Spinal cord (tissue), 10 donors: ENCODE data around the gene STX7. TPM values are rescaled to one million over a fixed set of nuclear protein-coding genes. Genes with fewer than 3 reads are reported as not detected.

Source experiments
- DNase-seq, 6 donors: peaks; one replicate each; pipeline versions ENCODE4 v3.0.0 to v3.0.0-alpha.2; 2013 to 2015; ENCODE audit warnings: low spot score in 6 of 6, low read depth in 4 of 6
- H3K27ac ChIP-seq: one replicate; pipeline ENCODE4 v1.5.1; 2013; ENCODE audit warnings: low read depth, low read length, control low read depth
- H3K27me3 ChIP-seq: one replicate; pipeline ENCODE4 v1.6.1; 2013; ENCODE audit warnings: low read length; ENCODE audit not compliant: control insufficient read depth, insufficient read depth
- H3K36me3 ChIP-seq: one replicate; pipeline ENCODE4 v1.6.1; 2013; ENCODE audit warnings: low read length; ENCODE audit not compliant: control insufficient read depth, insufficient read depth
- H3K4me1 ChIP-seq: one replicate; pipeline ENCODE4 v1.6.1; 2013; ENCODE audit warnings: low read length; ENCODE audit not compliant: control insufficient read depth, insufficient read depth
- H3K4me3 ChIP-seq: one replicate; pipeline ENCODE4 v1.5.1; 2013; ENCODE audit warnings: low read depth, low read length, control low read depth
- H3K9me3 ChIP-seq: one replicate; pipeline ENCODE4 v1.6.1; 2013; ENCODE audit warnings: low read length; ENCODE audit not compliant: control insufficient read depth, insufficient read depth
- WGBS: methylation state at CpG from one replicate; pipeline ENCODE4 v1.1.5; 2013; ENCODE audit warnings: missing lambda C conversion rate; ENCODE audit not compliant: insufficient coverage; 5-methylcytosine and 5-hydroxymethylcytosine counted together
- polyA plus RNA-seq, 2 donors: library from polyadenylated mRNA; unstranded; fragments of 120-200 nt; gene quantifications; one replicate each; pipeline ENCODE4 v1.2.1, GENCODE V29; 2013; ENCODE audit not compliant: insufficient read length in 2 of 2
- small RNA-seq: library from RNA; depleted of rRNA; stranded (forward); fragments of <200 nt; gene quantifications from one replicate; pipeline ENCODE3, GENCODE V24; 2014; ENCODE audit warnings: low replicate concordance
- total RNA-seq, 2 donors: library from RNA; depleted of rRNA in 1 of 2; stranded (reverse); fragments of 120-200 nt in 1 of 2; fragments of >200 nt in 1 of 2; gene quantifications; one replicate each; pipeline versions ENCODE4 v1.2.3 to v1.2.4, GENCODE V29; 2013 to 2014
- donor health status: healthy.

STX7 gene
- total and polyA plus RNA-seq, 4 donors = 54.1 to 96.6 (median 71.2) TPM

- Histone ChIP-seq H3K4me3 (peak overlapping the region; percentile 70), H3K9me3 (peaks cover 6% of the 10 kb centered on the region), H3K36me3 (no peaks in the 10 kb centered on the region), H3K27ac (peak overlapping the region; percentile 74), H3K4me1 (peaks cover 14% of the 10 kb centered on the region), H3K27me3 (peaks cover 30% of the 10 kb centered on the region)
- no CpG with 5 or more reads among the region's 4 CpGs for WGBS
- no peak for DNase-seq
These were observed 113.4 kb downstream of the STX7 start for GRCh38 chr6:132399376-132400074.

Small RNA genes lying within 50 kb of the gene (small RNA-seq; reads per million reads assigned to genes)
- gene TAAR7P = not detected

Other genes with a start within 250 kb of the STX7 start
- gene MOXD1, start 111.6 kb downstream of the STX7 start, total RNA-seq = 10 to 100 TPM; 12.5 to 21.3 TPM
- gene MOXD1, start 111.6 kb downstream of the STX7 start, polyA plus RNA-seq = 10 to 100 TPM; 11.4 to 32.9 TPM
- gene TAAR9, start 25.2 kb upstream of the STX7 start, total RNA-seq = not detected
- gene TAAR9, start 25.2 kb upstream of the STX7 start, polyA plus RNA-seq = not detected
- not detected for gene TAAR8, start 39.6 kb upstream of the STX7 start, total RNA-seq
- gene TAAR8, start 39.6 kb upstream of the STX7 start, polyA plus RNA-seq = not detected
- not detected for gene TAAR6, start 57.2 kb upstream of the STX7 start, total RNA-seq
- not detected for gene TAAR6, start 57.2 kb upstream of the STX7 start, polyA plus RNA-seq
- gene TAAR5, start 76.6 kb upstream of the STX7 start, total RNA-seq = not detected
- gene TAAR5, start 76.6 kb upstream of the STX7 start, polyA plus RNA-seq = not detected
- not detected for gene TAAR2, start 111.2 kb upstream of the STX7 start, total RNA-seq
- not detected for gene TAAR2, start 111.2 kb upstream of the STX7 start, polyA plus RNA-seq
- not detected for gene TAAR1, start 146.1 kb upstream of the STX7 start, total RNA-seq
- gene TAAR1, start 146.1 kb upstream of the STX7 start, polyA plus RNA-seq = not detected
- under 1 TPM; 0.17 to 0.50 TPM for gene VNN1, start 200.9 kb upstream of the STX7 start, total RNA-seq
- under 1 TPM; 0.08 to 0.09 TPM for gene VNN1, start 200.9 kb upstream of the STX7 start, polyA plus RNA-seq
- gene VNN2, start 244.8 kb upstream of the STX7 start, total RNA-seq = 10 to 100 TPM in 1 of 2 donors, under 1 TPM in 1; 0.50 to 37.9 TPM
- gene VNN2, start 244.8 kb upstream of the STX7 start, polyA plus RNA-seq = not detected